Epithelial cell of prostate (primary cell): Measurements from ENCODE around the gene EIF4G3.
A peak's percentile ranks its signal among the peaks of the same experiment; 100 is the strongest.
"Not testable (repeated sequence)": the region's sequence is repeated elsewhere in the genome, so short reads cannot be mapped to it uniquely, and the experiment has no call there.

Experiments used
- DNase-seq: peaks from one replicate; pipeline ENCODE4 v3.0.0-alpha.2; 2011; ENCODE audit warnings: low read depth, low spot score
- H3K27ac ChIP-seq: fragments of 450-650 bp; 2 replicates; pipeline ENCODE4 v1.5.1; 2017; ENCODE audit warnings: mild to moderate bottlenecking

The EIF4G3 gene

GRCh38 chr1:21188235-21188634, 11.5 kb upstream of the EIF4G3 start:
- H3K27ac ChIP-seq: no peak overlapping the region
- no peak for DNase-seq

GRCh38 chr1:21185221-21185731, 8.6 kb upstream of the EIF4G3 start:
- no peak overlapping the region for H3K27ac ChIP-seq
- DNase-seq: no peak

GRCh38 chr1:21184276-21184675, 7.6 kb upstream of the EIF4G3 start:
- no peak for DNase-seq
- H3K27ac ChIP-seq: no peak overlapping the region

GRCh38 chr1:21182181-21182731, 5.6 kb upstream of the EIF4G3 start:
- no peak overlapping the region for H3K27ac ChIP-seq
- DNase-seq: no peak

GRCh38 chr1:21178271-21178670, 1.6 kb upstream of the EIF4G3 start:
- not testable (repeated sequence) for H3K27ac ChIP-seq, DNase-seq

GRCh38 chr1:21175670-21176581, 771 bp downstream of the EIF4G3 start:
- peak overlapping the region; percentile 90 for H3K27ac ChIP-seq
- no peak for DNase-seq

GRCh38 chr1:21175324-21175669, 1.4 kb downstream of the EIF4G3 start:
- DNase-seq: no peak
- peak overlapping the region; percentile 90 for H3K27ac ChIP-seq

GRCh38 chr1:21174654-21175323, 1.9 kb downstream of the EIF4G3 start:
- no peak for DNase-seq
- peak overlapping the region; percentile 90 for H3K27ac ChIP-seq

- no peak for DNase-seq
- peak overlapping the region; percentile 90 for H3K27ac ChIP-seq
Measured at GRCh38 chr1:21174230-21174629, 2.5 kb downstream of the EIF4G3 start.

GRCh38 chr1:21173096-21173495, 3.6 kb downstream of the EIF4G3 start:
- DNase-seq, H3K27ac ChIP-seq: not testable (repeated sequence)

- H3K27ac ChIP-seq, DNase-seq: not testable (repeated sequence)
Measured at GRCh38 chr1:21170837-21171236, 5.9 kb downstream of the EIF4G3 start.

- H3K27ac ChIP-seq: no peak overlapping the region
- no peak for DNase-seq
Measured at GRCh38 chr1:21168444-21168843, 8.3 kb downstream of the EIF4G3 start.

GRCh38 chr1:21165646-21166045, 11.1 kb downstream of the EIF4G3 start:
- H3K27ac ChIP-seq: no peak overlapping the region
- no peak for DNase-seq

- H3K27ac ChIP-seq: no peak overlapping the region
- DNase-seq: no peak
Measured at GRCh38 chr1:21165076-21165475, 11.6 kb downstream of the EIF4G3 start.

- no peak for DNase-seq
- H3K27ac ChIP-seq: no peak overlapping the region
Measured at GRCh38 chr1:21164266-21164665, 12.4 kb downstream of the EIF4G3 start.

GRCh38 chr1:21162740-21163464, 13.8 kb downstream of the EIF4G3 start:
- DNase-seq: no peak

GRCh38 chr1:21161842-21162241, 14.9 kb downstream of the EIF4G3 start:
- DNase-seq: no peak
- H3K27ac ChIP-seq: no peak overlapping the region

More at GRCh38 chr1:21162740-21163464, 13.8 kb downstream of the EIF4G3 start:
- no peak overlapping the region for H3K27ac ChIP-seq

GRCh38 chr1:21160263-21160796, 16.4 kb downstream of the EIF4G3 start:
- no peak overlapping the region for H3K27ac ChIP-seq
- DNase-seq: no peak

- DNase-seq: no peak
- no peak overlapping the region for H3K27ac ChIP-seq
Measured at GRCh38 chr1:21157868-21158267, 18.8 kb downstream of the EIF4G3 start.

GRCh38 chr1:21157054-21157453, 19.6 kb downstream of the EIF4G3 start:
- no peak for DNase-seq
- H3K27ac ChIP-seq: no peak overlapping the region
